ENCODE data around the gene DPY19L1. TPM values are rescaled to one million over a fixed set of nuclear protein-coding genes. Genes with fewer than 3 reads are reported as not detected.
"Not testable (repeated sequence)": the region's sequence is repeated elsewhere in the genome, so short reads cannot be mapped to it uniquely, and the experiment has no call there.

DPY19L1 gene
- total RNA-seq, 1 donor from 2014 or later, result 13.9 TPM

DNA sequence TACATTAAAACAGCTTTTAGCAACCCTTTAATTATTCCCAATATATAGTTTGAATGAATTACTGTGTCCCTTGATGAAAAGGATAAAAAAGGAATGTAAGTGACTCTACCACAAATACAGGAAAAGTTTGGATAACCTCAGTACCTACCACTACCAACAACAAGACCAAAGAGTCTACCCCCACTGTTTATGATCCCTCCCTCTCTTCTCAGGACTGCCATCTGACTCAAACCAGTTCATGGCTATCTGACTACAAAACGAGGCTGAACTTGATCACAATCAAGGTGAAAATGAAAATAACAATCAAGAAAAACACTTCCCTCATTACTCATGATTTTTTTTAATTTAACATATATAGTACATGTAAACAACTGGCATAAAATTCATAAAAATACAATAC lies 108.7 kb downstream of the DPY19L1 start:
- intact Hi-C loops (cut with micrococcal nuclease), result loop anchor here (10.0 kb wide), 1 partner anchor 104 kb away; no protein-coding TSS in a partner anchor

GRCh38 chr7:34928052-34928451 lies 109.2 kb downstream of the DPY19L1 start:
- intact Hi-C loops (cut with micrococcal nuclease), result loop anchor here (10.0 kb wide), 1 partner anchor 103 kb away; no protein-coding TSS in a partner anchor

DNA sequence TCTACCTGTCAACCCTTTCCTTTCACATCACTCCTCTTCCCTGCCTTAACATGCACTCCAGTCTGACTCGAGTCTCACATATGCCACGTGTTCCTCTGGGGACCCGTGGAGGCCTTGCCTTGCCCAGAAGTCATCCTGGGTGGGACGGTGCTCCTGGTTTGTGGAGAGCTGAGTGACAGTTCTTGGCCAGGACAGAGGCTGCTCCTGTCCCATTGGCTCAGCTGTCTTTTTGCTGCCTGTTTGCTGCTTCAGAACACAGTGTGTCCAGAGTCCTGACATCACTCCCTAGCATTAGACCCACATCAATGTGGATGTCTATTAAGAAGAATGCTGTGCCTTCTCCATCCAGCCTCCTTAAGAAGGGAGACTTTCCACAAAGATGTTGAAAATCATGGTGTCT lies 116.8 kb downstream of the DPY19L1 start:
- intact Hi-C loops (cut with micrococcal nuclease), result loop anchor here (10.0 kb wide), 1 partner anchor 96 kb away; no protein-coding TSS in a partner anchor

- intact Hi-C loops (cut with micrococcal nuclease), result not testable (repeated sequence)
Measured at GRCh38 chr7:34919038-34919437, 118.2 kb downstream of the DPY19L1 start.

DNA sequence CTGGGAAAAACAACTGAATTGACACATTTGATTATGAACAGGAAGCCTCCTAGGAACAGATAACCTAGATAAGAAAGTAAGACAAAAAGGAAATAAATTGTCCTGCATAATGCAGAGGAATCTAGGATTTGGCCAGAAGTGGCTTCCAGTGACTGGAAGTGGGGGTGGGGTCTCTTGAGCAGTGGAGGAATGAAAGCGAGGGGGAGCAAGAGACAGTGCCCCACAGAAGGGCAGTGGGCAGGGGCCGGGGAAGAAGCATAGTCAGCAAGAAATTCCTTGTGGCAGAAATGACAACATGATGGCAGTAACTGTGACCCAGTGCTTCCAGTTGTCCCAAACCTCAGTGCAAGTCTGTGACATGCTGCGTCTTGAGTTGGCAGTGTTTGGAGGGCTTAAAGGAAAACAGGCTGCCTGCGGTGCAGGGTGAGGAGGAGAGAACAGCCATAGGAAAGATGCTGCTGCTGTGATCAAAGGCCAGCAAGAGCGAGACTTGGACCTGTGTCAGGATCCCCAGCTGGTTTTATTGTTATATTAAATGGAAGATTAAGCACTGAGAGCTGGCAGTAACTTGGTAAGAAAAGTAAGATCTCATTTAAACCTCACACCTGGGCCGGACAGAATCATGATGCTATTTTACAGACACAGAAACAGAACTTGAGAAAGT lies 119.0 kb downstream of the DPY19L1 start:
- intact Hi-C loops (cut with micrococcal nuclease), result not testable (repeated sequence)

GRCh38 chr7:34917515-34917914 lies 119.8 kb downstream of the DPY19L1 start:
- intact Hi-C loops (cut with micrococcal nuclease), result not testable (repeated sequence)

DNA sequence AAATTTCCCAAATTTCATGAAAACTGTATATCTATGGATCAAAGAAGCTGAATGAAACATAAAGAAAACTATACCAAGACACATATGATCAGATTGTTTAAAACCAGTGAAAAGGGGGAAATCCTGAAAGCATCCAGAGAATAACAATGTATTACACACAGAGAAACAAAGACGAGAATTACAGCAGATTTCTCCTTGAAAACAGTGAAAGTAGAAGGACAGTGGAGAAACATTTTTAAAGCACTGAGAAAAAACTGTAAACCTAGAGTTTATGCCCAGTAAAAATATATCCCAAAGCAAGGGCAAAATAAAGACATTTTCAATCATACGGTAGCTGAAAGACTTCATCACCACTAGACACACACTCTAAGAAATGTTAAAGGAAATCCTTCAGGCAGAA lies 121.0 kb downstream of the DPY19L1 start:
- intact Hi-C loops (cut with micrococcal nuclease), result no loop called here

GRCh38 chr7:34912236-34912635 lies 125.0 kb downstream of the DPY19L1 start:
- intact Hi-C loops (cut with micrococcal nuclease), result no loop called here

DNA sequence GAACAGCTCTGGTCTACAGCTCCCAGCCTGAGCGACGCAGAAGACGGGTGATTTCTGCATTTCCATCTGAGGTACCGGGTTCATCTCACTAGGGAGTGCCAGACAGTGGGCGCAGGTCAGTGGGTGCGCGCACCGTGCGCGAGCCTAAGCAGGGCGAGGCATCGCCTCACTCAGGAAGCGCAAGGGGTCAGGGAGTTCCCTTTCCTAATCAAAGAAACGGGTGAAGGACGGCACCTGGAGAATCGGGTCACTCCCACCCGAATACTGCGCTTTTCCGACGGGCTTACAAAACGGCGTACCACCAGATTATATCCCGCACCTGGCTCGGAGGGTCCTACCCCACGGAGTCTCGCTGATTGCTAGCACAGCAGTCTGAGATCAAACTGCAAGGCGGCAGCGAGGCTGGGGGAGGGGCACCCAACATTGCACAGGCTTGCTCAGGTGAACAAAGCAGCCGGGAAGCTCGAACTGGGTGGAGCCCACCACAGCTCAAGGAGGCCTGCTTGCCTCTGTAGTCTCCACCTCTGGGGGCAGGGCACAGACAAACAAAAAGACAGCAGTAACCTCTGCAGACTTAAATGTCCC lies 130.9 kb downstream of the DPY19L1 start:
- intact Hi-C loops (cut with micrococcal nuclease), result not testable (repeated sequence)

DNA sequence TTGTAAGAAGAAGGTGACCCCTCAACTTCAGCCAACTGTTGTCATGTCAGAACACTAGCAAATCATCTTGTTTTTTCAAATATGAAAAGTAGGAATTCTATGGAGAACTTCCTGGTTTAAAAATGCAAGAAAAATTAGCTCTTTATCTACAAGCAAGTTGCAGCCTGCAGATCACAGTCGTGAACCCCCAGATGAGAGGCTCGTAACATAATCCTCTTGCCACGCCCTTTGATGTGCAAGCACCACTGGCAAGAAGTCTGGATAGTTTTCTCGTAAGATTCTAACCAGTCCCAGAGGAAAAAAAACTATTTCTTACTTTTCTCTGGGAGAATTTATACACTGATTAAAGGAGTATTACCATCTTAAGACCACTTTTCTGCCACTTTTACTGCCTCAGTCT lies 132.3 kb downstream of the DPY19L1 start:
- intact Hi-C loops (cut with micrococcal nuclease), result no loop called here

DNA sequence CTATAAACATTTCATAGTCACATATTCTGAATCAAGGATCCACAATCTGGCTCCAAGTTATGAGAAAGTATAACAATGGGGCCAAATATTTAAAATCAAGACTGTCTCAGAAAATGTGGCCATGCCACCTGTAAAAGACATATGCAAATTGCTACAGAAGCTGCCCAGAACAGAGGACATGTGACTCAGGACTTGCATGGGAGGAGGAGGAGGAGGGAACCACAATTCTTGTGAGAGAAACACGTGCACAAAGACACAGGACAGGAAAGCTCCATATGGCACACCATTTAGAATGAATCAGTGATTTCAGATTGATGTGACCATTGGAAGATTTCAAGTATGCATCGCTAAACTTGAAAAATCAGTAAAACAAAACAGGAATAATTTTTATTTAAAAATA lies 133.4 kb downstream of the DPY19L1 start:
- intact Hi-C loops (cut with micrococcal nuclease), result not testable (repeated sequence)

DNA sequence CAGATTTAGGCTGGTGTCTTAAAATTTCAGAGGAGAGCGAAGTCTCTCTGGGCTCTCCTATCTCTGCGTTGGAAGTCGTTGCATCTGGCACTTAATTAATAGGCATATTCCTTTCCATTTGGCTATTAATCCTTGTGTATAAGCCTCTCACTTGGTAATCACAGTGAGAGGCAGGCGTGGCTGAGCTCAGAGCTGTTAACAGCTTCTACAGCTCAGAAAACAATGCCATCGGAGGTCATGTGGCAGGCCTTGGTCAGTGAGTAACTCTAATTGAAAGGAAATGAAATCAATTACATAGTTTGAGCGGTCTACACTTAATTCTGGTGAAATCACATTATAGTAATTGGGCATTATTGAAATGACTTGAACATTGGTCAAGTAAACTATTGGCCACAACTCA lies 135.1 kb downstream of the DPY19L1 start:
- intact Hi-C loops (cut with micrococcal nuclease), result no loop called here

- intact Hi-C loops (cut with micrococcal nuclease), result no loop called here
Measured at GRCh38 chr7:34900891-34901513, 136.3 kb downstream of the DPY19L1 start.

DNA sequence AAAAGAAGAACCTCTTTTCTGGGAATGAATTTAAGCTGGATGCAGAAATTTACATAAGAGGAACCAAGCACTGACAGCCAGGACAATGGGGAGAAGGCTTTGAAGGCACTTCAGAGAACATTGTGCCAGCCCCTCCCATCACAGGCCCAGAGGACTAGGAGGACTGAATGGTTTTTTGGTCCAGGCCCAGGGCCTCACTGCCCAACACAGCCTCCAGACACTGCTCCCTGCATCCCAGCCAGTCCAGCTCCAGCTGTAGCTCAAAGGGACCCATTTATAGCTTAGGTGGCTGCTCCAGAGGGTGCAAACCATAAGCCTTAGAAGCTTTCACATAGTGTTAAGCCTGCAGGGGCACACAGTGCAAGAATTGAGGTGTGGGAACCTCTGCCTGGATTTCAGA lies 142.1 kb downstream of the DPY19L1 start:
- intact Hi-C loops (cut with micrococcal nuclease), result no loop called here

DNA sequence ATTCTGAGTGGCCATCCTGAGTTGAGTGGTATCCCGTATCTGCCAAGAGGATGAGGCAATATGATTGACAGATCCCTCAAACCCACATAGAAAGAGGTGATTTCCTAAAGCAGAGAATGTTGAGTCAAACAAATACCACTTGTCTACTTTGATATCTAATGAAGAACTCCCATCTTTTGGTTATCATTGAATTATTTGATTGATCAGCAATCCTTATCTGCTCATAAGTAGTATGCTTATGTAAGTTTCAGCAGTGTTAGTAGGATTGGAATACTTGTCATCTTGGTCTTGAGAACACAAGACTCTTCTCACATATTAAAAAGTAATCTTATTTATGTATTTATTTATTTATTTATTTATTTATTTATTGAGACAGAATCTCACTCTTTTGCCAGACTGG lies 147.3 kb downstream of the DPY19L1 start:
- intact Hi-C loops (cut with micrococcal nuclease), result no loop called here

GRCh38 chr7:34886856-34887255 lies 150.4 kb downstream of the DPY19L1 start:
- intact Hi-C loops (cut with micrococcal nuclease), result no loop called here

- intact Hi-C loops (cut with micrococcal nuclease), result not testable (repeated sequence)
Measured at GRCh38 chr7:34883855-34884254, 153.4 kb downstream of the DPY19L1 start.

DNA sequence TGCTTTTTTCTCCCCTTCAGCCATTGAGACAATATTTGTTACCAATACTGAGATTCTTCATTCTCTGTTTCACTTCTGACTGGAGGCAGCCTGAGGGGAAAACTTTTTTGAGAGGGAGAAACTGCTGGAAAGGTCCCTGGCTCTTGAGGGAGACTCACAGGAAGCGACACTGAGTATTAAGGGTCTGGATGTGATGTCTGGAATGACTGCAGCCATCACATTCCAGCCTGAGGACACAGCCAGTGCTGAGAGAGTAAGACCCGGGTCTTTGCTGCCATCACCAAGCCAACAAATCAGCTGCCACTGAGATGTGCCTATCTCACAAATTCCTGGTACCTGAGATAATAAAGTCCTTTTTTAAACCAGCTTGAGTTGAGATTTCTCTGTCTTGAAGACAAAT lies 157.4 kb downstream of the DPY19L1 start:
- intact Hi-C loops (cut with micrococcal nuclease), result no loop called here

- intact Hi-C loops (cut with micrococcal nuclease), result not testable (repeated sequence)
Measured at GRCh38 chr7:34878944-34879735, 158.1 kb downstream of the DPY19L1 start.
